GM23338 (cell line): ENCODE results near the gene MMP25. TPM values are rescaled to one million over a fixed set of nuclear protein-coding genes. Genes with fewer than 3 reads are reported as not detected.

Experiments
- ATAC-seq: fragments of 200-7000 bp; cut with Tn5 transposase; 3 replicates; pipeline ENCODE4 v1.9.1; 2020
- DNase-seq: peaks from one replicate; pipeline ENCODE4 v3.0.0-alpha.2; 2015; ENCODE audit warnings: low spot score
- H2AFZ ChIP-seq: fragments of 200-600 bp; sonication (generic); 2 replicates; pipeline ENCODE4 v1.8.0; 2016; ENCODE audit warnings: antibody characterized with exemption, mild to moderate bottlenecking, moderate library complexity
- H3F3A ChIP-seq: fragments of 200-600 bp; sonication (generic); replicated peaks from 2 replicates; pipeline ENCODE4 v1.8.0; 2017; ENCODE audit warnings: antibody characterized with exemption, mixed run types, low read depth
- H3K27ac ChIP-seq: fragments of 200-600 bp; sonication (generic); 2 replicates; pipeline ENCODE4 v1.6.1; 2016; ENCODE audit warnings: low read depth
- H3K27me3 ChIP-seq: fragments of 200-600 bp; sonication (generic); 2 replicates; pipeline ENCODE4 v1.8.0; 2016; ENCODE audit warnings: mild to moderate bottlenecking, mixed run types, moderate library complexity; ENCODE audit not compliant: insufficient read depth
- H3K36me3 ChIP-seq: fragments of 200-600 bp; sonication (generic); 2 replicates; pipeline ENCODE4 v1.8.0; 2016; ENCODE audit warnings: mild to moderate bottlenecking; ENCODE audit not compliant: insufficient read depth
- H3K4me1 ChIP-seq: fragments of 200-600 bp; sonication (generic); 2 replicates; pipeline ENCODE4 v1.8.0; 2016; ENCODE audit warnings: mild to moderate bottlenecking, moderate library complexity; ENCODE audit not compliant: insufficient read depth
- H3K4me2 ChIP-seq: fragments of 200-600 bp; sonication (generic); 2 replicates; pipeline ENCODE4 v1.7.1; 2017; ENCODE audit warnings: mixed run types
- H3K4me3 ChIP-seq: fragments of 200-600 bp; sonication (generic); 2 replicates; pipeline ENCODE4 v1.6.1; 2016; ENCODE audit warnings: mixed run types
- H3K79me2 ChIP-seq: fragments of 200-600 bp; sonication (generic); replicated peaks from 2 replicates; pipeline ENCODE4 v1.8.0; 2017; ENCODE audit warnings: mild to moderate bottlenecking; ENCODE audit not compliant: insufficient read depth
- H3K9me2 ChIP-seq: fragments of 200-600 bp; sonication (generic); 2 replicates; pipeline ENCODE4 v1.8.0; 2017; ENCODE audit not compliant: insufficient read depth
- H4K20me1 ChIP-seq: fragments of 200-600 bp; sonication (generic); replicated peaks from 2 replicates; pipeline ENCODE4 v1.8.0; 2017; ENCODE audit warnings: mild to moderate bottlenecking; ENCODE audit not compliant: insufficient read depth
- H3K27ac Mint-ChIP-seq: 2 replicates; pipeline ENCODE4 v1.8.0; 2020; ENCODE audit warnings: inconsistent platforms, mild to moderate bottlenecking, moderate library complexity, mixed read lengths
- H3K27me3 Mint-ChIP-seq: 3 replicates; pipeline ENCODE4 v1.8.0; 2022; ENCODE audit warnings: low read depth, mild to moderate bottlenecking, moderate library complexity, mixed read lengths, inconsistent platforms; ENCODE audit not compliant: insufficient read depth, poor library complexity
- H3K36me3 Mint-ChIP-seq: 3 replicates; pipeline ENCODE4 v1.8.0; 2021; ENCODE audit warnings: low read depth, mild to moderate bottlenecking, inconsistent platforms, moderate library complexity, mixed read lengths
- H3K4me1 Mint-ChIP-seq: 3 replicates; pipeline ENCODE4 v1.8.0; 2020; ENCODE audit warnings: mild to moderate bottlenecking, inconsistent platforms, mixed read lengths
- H3K4me3 Mint-ChIP-seq: 3 replicates; pipeline ENCODE4 v1.8.0; 2021; ENCODE audit warnings: moderate library complexity, mild to moderate bottlenecking, inconsistent platforms, mixed read lengths
- H3K9me3 Mint-ChIP-seq: 3 replicates; pipeline ENCODE4 v1.8.0; 2020; ENCODE audit warnings: moderate library complexity, mild to moderate bottlenecking, inconsistent platforms, mixed read lengths
- CREB1 ChIP-seq: fragments of 250-450 bp; sonication (Bioruptor Pico); IDR thresholded peaks from 2 replicates; pipeline ENCODE4 v1.5.0; 2020; ENCODE audit warnings: low read depth, mild to moderate bottlenecking, moderate library complexity
- ETS1 ChIP-seq: IDR thresholded peaks from 2 replicates; pipeline ENCODE4 v1.6.1; 2016; ENCODE audit warnings: antibody characterized with exemption
- EZH2 ChIP-seq: fragments of 200-600 bp; sonication (generic); IDR thresholded peaks from one replicate; pipeline ENCODE4 v1.8.0; 2017; ENCODE audit warnings: antibody characterized with exemption, mild to moderate bottlenecking, low read depth; ENCODE audit not compliant: unreplicated experiment
- JUNB ChIP-seq: IDR thresholded peaks from one replicate; pipeline ENCODE4 v1.6.1; 2016; ENCODE audit warnings: antibody characterized with exemption; ENCODE audit not compliant: unreplicated experiment
- NANOG ChIP-seq: IDR thresholded peaks from 2 replicates; pipeline ENCODE4 v1.6.1; 2016; ENCODE audit warnings: antibody characterized with exemption, borderline replicate concordance
- REST ChIP-seq: IDR thresholded peaks from one replicate; pipeline ENCODE4 v1.6.1; 2018; ENCODE audit warnings: antibody characterized with exemption; ENCODE audit not compliant: unreplicated experiment
- STAT1 ChIP-seq: IDR thresholded peaks from one replicate; pipeline ENCODE4 v1.6.1; 2016; ENCODE audit warnings: antibody characterized with exemption; ENCODE audit not compliant: unreplicated experiment
- ZNF331 ChIP-seq: fragments of 250-450 bp; sonication (Bioruptor Pico); IDR thresholded peaks from 2 replicates; pipeline ENCODE4 v1.5.0; 2020; ENCODE audit warnings: low read depth, mild to moderate bottlenecking, moderate library complexity
- ZNF462 ChIP-seq: fragments of 250-450 bp; sonication (Bioruptor Pico); IDR thresholded peaks from 2 replicates; pipeline ENCODE4 v1.5.0; 2020; ENCODE audit warnings: mild to moderate bottlenecking, moderate library complexity
- polyA plus RNA-seq: library from polyadenylated mRNA; unstranded; fragments of >200 nt; fragmentation: Nextera tagmentation; extraction: Ambion mirVana; gene quantifications from 2 replicates; pipeline ENCODE4 v1.2.1, GENCODE V29; 2016
- total RNA-seq: library from RNA; depleted of rRNA; stranded (reverse); fragments of >200 nt; shearing (Covaris generic); gene quantifications from 2 replicates; pipeline ENCODE4 v1.2.3, GENCODE V29; 2014

The MMP25 gene
- total and polyA plus RNA-seq, 2 experiments from 2014 or later, result 7.7 to 15.9 TPM

DNA sequence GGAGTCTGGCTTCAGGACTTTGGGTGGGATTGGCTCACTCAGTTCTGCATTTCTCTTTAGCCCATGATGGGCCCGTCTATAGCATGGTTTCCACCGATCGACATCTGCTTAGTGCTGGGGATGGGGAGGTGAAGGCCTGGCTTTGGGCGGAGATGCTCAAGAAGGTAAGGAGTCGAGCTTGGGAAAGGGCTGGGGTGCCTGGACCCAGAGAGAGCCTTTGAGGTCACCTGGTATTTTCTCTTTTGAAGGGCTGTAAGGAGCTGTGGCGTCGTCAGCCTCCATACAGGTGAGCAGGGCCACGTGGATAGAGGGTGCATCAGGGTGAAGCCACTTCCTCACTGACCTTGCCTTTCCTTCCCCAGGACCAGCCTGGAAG, 20.4 kb upstream of the MMP25 start (continued):
- TF ChIP-seq CREB1 (CRISPR knock-in tag) (no peak), STAT1 (no peak), ETS1 (no peak), ZNF462 (CRISPR knock-in tag) (no peak), EZH2 (no peak), ZNF331 (no peak)

GRCh38 chr16:3026609-3027488, 19.5 kb upstream of the MMP25 start:
- H3K27ac Mint-ChIP-seq, result no peak overlapping the region
- H3K9me3 Mint-ChIP-seq, result no peaks in the 10 kb centered on the region; the same call in 1 of the 3 replicates
- ATAC-seq, result no peak
- DNase-seq, result no peak
- peaks cover 16% of the 10 kb centered on the region for H3K27me3 ChIP-seq
- no peaks in the 10 kb centered on the region for H3K9me2 ChIP-seq
- no peak overlapping the region for H3K4me2 ChIP-seq
- no peaks in the 10 kb centered on the region for H3K36me3 ChIP-seq
- peaks cover 38% of the 10 kb centered on the region for H3K4me1 ChIP-seq
- H3K4me1 Mint-ChIP-seq, result peaks cover 34% of the 10 kb centered on the region
- H4K20me1 ChIP-seq, result peaks cover 24% of the 10 kb centered on the region
- peaks cover 49% of the 10 kb centered on the region for H3K36me3 Mint-ChIP-seq
- H3K4me3 ChIP-seq, result no peak overlapping the region
- no peak overlapping the region for H3K27ac ChIP-seq
- no peak overlapping the region; the same call in 2 of the 3 replicates for H3K4me3 Mint-ChIP-seq
- peaks cover 9% of the 10 kb centered on the region; the same call in 1 of the 2 replicates for H3K79me2 ChIP-seq
- H2AFZ ChIP-seq, result no peak overlapping the region
- peaks cover 51% of the 10 kb centered on the region for H3F3A ChIP-seq
- peaks cover 37% of the 10 kb centered on the region for H3K27me3 Mint-ChIP-seq
- TF ChIP-seq EZH2 (no peak), NANOG (no peak), STAT1 (no peak), REST (no peak), JUNB (no peak), CREB1 (CRISPR knock-in tag) (no peak)
